Neural progenitor cell (in vitro differentiated cells): ENCODE results near the gene TMEM87A.

ENCODE experiments used
- EZH2 ChIP-seq: fragments of 200-600 bp; sonication (generic); IDR thresholded peaks from 2 replicates; pipeline ENCODE4 v1.6.1; 2017; ENCODE audit warnings: antibody characterized with exemption, mild to moderate bottlenecking, moderate library complexity
- EZH2phosphoT487 ChIP-seq: fragments of 200-600 bp; sonication (generic); IDR thresholded peaks from 2 replicates; pipeline ENCODE4 v1.6.1; 2017; ENCODE audit warnings: antibody characterized with exemption
- TF ChIP-seq, protein P1 (sequence below): fragments of 200-600 bp; sonication (generic); IDR thresholded peaks from 2 replicates; pipeline ENCODE4 v1.5.1; 2017; ENCODE audit warnings: antibody characterized with exemption, mild to moderate bottlenecking

DNA sequence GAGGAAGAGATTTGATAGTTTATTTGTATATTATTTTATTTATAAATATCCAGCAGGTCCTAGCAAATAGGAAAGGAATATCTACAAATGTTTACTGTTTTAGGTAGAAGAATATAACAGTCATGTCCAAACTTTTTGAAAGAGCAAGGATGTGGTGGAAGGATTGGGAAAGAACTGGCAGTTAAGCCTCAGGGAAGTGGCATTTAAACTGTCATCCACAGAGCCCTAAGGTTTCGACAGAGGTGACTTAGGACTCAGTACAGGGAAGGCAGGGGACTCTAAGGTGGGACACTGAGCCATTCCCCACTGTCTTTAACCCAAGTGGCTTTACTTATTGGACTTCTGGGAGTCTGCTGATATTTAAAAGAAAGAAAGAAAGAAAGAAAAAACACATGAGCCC, 11.8 kb upstream of the TMEM87A start:
- TF ChIP-seq, protein P1, sequence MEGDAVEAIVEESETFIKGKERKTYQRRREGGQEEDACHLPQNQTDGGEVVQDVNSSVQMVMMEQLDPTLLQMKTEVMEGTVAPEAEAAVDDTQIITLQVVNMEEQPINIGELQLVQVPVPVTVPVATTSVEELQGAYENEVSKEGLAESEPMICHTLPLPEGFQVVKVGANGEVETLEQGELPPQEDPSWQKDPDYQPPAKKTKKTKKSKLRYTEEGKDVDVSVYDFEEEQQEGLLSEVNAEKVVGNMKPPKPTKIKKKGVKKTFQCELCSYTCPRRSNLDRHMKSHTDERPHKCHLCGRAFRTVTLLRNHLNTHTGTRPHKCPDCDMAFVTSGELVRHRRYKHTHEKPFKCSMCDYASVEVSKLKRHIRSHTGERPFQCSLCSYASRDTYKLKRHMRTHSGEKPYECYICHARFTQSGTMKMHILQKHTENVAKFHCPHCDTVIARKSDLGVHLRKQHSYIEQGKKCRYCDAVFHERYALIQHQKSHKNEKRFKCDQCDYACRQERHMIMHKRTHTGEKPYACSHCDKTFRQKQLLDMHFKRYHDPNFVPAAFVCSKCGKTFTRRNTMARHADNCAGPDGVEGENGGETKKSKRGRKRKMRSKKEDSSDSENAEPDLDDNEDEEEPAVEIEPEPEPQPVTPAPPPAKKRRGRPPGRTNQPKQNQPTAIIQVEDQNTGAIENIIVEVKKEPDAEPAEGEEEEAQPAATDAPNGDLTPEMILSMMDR = no peak
- TF ChIP-seq EZH2phosphoT487 = no peak
- no peak for TF ChIP-seq EZH2
